Right lobe of liver (tissue), 6 donors: Measurements from ENCODE around the gene PALM3. TPM values are rescaled to one million over a fixed set of nuclear protein-coding genes. Genes with fewer than 3 reads are reported as not detected.

Experiments used
- ATAC-seq, 4 donors: fragments of 200-7000 bp; cut with Tn5 transposase; one replicate each; pipeline ENCODE4 v1.9.1; 2020; ENCODE audit warnings: mild to moderate bottlenecking in 4 of 4, moderate library complexity in 4 of 4
- DNase-seq, 3 donors: peaks; one replicate each; pipeline ENCODE4 v3.0.0-alpha.2; 2020
- H3K27ac ChIP-seq, 3 donors: fragments of 200-600 bp; one replicate each; pipeline ENCODE4 v1.8.0; 2022
- H3K27me3 ChIP-seq, 2 donors: fragments of 200-600 bp; one replicate each; pipeline ENCODE4 v1.8.0; 2022
- H3K36me3 ChIP-seq, 4 donors: fragments of 200-600 bp; sonication (generic) in 1 of 4; one replicate each; pipeline versions ENCODE4 v1.5.1 to v1.8.0; 2017 to 2022; ENCODE audit warnings: control low read depth in 1 of 4
- H3K4me1 ChIP-seq, 4 donors: fragments of 200-600 bp; sonication (generic) in 1 of 4; one replicate each; pipeline versions ENCODE4 v1.5.1 to v1.8.0; 2017 to 2022; ENCODE audit warnings: control low read depth in 1 of 4
- H3K4me3 ChIP-seq, 3 donors: fragments of 200-600 bp; one replicate each; pipeline ENCODE4 v1.8.0; 2022
- H3K9me3 ChIP-seq, 4 donors: fragments of 200-600 bp; sonication (generic) in 1 of 4; one replicate each; pipeline versions ENCODE4 v1.5.1 to v1.8.0; 2017 to 2022; ENCODE audit warnings: control low read depth in 1 of 4
- POLR2A ChIP-seq: fragments of 450-650 bp; IDR thresholded peaks from one replicate; pipeline ENCODE4 v1.6.1; 2017; ENCODE audit warnings: antibody characterized with exemption, mild to moderate bottlenecking
- WGBS: methylation state at CpG from one replicate; pipeline ENCODE4 v1.1.6; 2018; ENCODE audit warnings: low coverage, low lambda C conversion rate; ENCODE audit not compliant: insufficient coverage; ENCODE audit errors: missing lambda C conversion rate; 5-methylcytosine and 5-hydroxymethylcytosine counted together
- intact Hi-C, 2 donors: fragments of 100-400 bp; cut with DNase I; formaldehyde crosslinking; loops; one replicate each; pipeline versions ENCODE4 v1.11.2 to v1.14.1; 2022
- total RNA-seq, 6 experiments: library from RNA; depleted of rRNA in 2 of 6; stranded (reverse); fragments of >200 nt in 2 of 6; fragmentation: NEBNext Ultra II Directional in 3 of 6; extraction: Animal tissue kit (Norgen Biotek cat#: 25700) in 3 of 6; gene quantifications; one replicate each; pipeline versions ENCODE4 v1.1.0 to v1.2.4, GENCODE V29; 2016 to 2023
- TF ChIP-seq, protein P1 (sequence below), 4 donors: fragments of 200-600 bp in 3 of 4; fragments of 450-650 bp in 1 of 4; IDR thresholded peaks; one replicate each; pipeline versions ENCODE4 v1.5.1 to v1.8.0; 2016 to 2022; ENCODE audit warnings: antibody characterized with exemption in 4 of 4, mild to moderate bottlenecking in 2 of 4
- donor health status: DM: no; HTN: yes; CAD: no.
- donor health status: DM: no; HTN: no; CAD: no.
- donor health status: DM: no; HTN: no; CAD: no.
- donor health status: DM: no; HTN: yes; CAD: no.
- donor health status: DM: no; HTN: yes; CAD: no.

PALM3 gene
- total RNA-seq, 6 experiments from 2014 or later, result 5.3 to 33.9 (median 17.0) TPM

DNA sequence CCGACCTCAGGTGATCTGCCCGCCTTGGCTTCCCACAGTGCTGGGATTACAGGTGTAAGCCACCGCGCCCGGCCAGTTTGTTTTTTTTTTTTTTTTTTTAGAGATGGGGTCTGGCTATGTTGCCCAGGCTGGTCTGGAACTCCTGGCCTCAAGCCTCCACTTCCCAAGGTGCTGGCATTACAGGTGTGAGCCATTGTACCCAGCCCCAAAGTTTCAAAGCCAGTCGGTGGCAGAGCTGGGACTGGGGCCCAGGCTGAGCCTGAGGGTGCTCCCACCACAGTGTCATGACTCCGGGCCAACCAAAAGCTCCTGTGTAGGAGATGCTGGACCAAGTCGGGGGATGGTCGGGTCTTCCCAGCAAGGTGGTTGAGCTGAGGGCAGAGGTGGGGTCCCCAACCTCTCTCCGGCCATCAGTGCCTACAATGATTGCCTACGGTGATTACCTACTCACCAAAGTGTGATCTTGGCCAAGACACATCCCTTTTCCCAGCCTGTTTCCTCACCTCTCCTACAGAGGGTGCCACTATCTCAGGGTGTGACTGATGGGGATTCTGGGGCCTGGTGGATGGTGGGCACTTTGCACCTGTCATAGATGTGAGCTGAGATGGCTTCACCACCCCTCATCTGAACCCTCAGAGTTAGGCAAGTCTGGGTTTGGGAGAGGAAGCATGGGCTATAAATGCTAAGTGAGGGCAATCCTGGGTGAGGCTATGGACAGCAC lies 34.6 kb upstream of the PALM3 start:
- intact Hi-C loops, result no loop called here

DNA sequence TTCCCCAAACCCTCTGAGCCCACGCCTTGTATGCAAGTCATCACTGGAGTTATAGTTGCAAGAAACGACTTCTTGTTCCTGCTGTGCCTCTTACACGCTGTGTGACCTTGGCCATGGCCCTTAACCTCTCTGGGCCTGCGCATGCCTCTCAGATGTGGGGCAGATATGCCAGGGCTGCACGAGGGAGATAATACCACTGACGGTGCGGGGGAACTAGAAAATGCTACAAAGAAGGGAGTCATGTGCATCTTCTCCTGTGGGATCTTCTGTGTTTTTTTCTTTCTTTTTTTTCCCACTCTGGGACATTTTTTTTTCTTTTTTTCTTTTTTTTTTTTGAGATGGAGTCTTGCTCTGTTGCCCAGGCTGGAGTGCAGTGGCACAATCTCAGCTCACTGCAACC lies 33.0 kb upstream of the PALM3 start:
- TF ChIP-seq POLR2A, result no peak
- TF ChIP-seq, protein P1, sequence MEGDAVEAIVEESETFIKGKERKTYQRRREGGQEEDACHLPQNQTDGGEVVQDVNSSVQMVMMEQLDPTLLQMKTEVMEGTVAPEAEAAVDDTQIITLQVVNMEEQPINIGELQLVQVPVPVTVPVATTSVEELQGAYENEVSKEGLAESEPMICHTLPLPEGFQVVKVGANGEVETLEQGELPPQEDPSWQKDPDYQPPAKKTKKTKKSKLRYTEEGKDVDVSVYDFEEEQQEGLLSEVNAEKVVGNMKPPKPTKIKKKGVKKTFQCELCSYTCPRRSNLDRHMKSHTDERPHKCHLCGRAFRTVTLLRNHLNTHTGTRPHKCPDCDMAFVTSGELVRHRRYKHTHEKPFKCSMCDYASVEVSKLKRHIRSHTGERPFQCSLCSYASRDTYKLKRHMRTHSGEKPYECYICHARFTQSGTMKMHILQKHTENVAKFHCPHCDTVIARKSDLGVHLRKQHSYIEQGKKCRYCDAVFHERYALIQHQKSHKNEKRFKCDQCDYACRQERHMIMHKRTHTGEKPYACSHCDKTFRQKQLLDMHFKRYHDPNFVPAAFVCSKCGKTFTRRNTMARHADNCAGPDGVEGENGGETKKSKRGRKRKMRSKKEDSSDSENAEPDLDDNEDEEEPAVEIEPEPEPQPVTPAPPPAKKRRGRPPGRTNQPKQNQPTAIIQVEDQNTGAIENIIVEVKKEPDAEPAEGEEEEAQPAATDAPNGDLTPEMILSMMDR (IDR thresholded peaks at IDR 0.05), result no peak
- H3K27ac ChIP-seq, result no peak overlapping the region
- peaks cover 0 to 4% (median 0%) of the 10 kb centered on the region in 4 donors for H3K9me3 ChIP-seq
- H3K4me3 ChIP-seq, result no peak overlapping the region
- DNase-seq (no peak), ATAC-seq (no peak)
- H3K27me3 ChIP-seq, result no peaks in the 10 kb centered on the region
- H3K4me1 ChIP-seq, result no peaks in the 10 kb centered on the region
- 76% methylated on average over 7 of the region's 7 CpGs for WGBS
- H3K36me3 ChIP-seq, result peaks cover 0 to 28% (median 1%) of the 10 kb centered on the region in 4 donors
- intact Hi-C loops, result no loop called here

More for the DNA sequence above, 34.6 kb upstream of the PALM3 start:
- no peaks in the 10 kb centered on the region for H3K27me3 ChIP-seq
- TF ChIP-seq POLR2A, result no peak
- TF ChIP-seq, protein P1 (IDR thresholded peaks at IDR 0.05), result peak in 2 of 4 donors; percentile 11
- H3K4me1 ChIP-seq, result no peaks in the 10 kb centered on the region
- peaks cover 0 to 41% (median 8%) of the 10 kb centered on the region in 4 donors for H3K36me3 ChIP-seq
- peak in 2 of 4 donors; percentile 27 to 32 for ATAC-seq
- no peak overlapping the region for H3K27ac ChIP-seq
- DNase-seq, result no peak
- 92% methylated on average over 6 of the region's 11 CpGs for WGBS
- H3K4me3 ChIP-seq, result no peak overlapping the region
- H3K9me3 ChIP-seq, result peaks cover 0 to 4% (median 0%) of the 10 kb centered on the region in 4 donors

DNA sequence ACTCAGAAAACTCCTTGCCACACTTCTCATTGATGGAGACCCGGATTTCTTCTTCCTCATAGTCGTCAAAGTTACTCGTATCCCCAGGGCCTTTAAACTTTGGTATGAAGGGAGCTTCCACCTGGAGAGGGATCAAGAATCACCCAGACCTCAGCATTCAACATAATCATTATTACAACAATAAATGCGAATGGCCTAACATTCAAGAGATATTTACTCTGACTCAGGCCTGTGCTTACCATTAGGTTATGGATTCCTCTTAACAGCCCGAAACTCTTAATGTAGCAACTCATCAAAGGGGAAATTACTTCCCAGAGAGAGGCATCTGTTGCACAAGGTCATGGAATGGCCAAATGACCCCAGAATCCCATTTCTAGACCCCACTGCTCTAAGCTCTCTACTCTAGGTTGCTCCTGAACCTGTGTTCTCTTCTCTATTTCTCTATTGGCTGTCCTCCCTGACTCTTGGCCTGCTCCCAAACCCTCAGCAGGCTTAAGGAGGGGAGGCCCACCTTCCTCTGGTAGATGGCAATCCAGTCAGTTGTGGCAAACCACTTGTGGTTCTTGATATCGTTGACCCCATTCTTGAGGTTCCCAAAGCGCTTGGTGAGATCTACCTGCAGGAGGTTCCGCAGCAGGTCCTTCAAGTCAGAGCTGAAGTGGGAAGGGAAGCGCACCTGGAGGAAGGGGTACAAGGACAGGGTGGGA lies 31.4 kb upstream of the PALM3 start:
- H3K4me1 ChIP-seq, result no peaks in the 10 kb centered on the region
- no peaks in the 10 kb centered on the region for H3K27me3 ChIP-seq
- peaks cover 0 to 4% (median 0%) of the 10 kb centered on the region in 4 donors for H3K9me3 ChIP-seq
- DNase-seq (no peak), ATAC-seq (no peak)
- peaks cover 0 to 25% (median 2%) of the 10 kb centered on the region in 4 donors for H3K36me3 ChIP-seq
- 92% methylated on average over 8 of the region's 9 CpGs for WGBS
- no peak for TF ChIP-seq POLR2A
- TF ChIP-seq, protein P1 (IDR thresholded peaks at IDR 0.05), result no peak
- H3K27ac ChIP-seq, result no peak overlapping the region
- no peak overlapping the region for H3K4me3 ChIP-seq
- intact Hi-C loops, result no loop called here

DNA sequence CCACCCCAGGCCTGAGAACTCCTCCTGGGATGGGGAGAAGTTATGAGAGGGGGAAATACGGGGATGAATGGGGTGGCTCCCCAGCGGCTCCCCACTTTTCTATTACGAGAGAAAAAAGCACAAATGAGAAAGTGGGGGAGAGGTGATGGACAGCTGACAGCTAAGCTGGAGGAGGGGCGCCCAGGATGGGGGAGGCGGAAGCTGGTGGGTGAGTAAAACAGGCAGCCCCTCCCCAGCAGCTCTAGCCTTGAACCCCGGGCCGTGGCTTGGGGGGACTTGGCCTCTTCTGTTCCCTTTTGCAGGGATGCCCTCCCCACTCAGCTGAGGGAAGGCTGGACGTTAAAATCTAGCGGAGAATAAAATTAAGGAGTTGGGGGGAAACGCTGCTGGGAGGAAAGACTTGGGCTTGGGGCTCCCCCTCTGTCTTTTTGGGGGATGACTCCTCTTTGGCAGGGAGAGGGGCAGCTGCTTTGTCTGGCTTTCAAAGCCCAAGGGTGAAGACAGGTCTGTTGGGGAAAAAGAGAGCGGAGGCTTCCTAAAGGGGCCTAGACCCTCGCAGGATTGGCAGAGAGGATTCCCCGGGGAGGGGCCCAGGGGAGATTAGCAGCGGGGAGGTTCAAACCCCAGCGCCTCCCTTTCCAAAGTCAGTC lies 30.1 kb upstream of the PALM3 start:
- Histone ChIP-seq H3K27me3 (no peaks in the 10 kb centered on the region), H3K36me3 (peaks cover 0 to 13% (median under 1%) of the 10 kb centered on the region in 4 donors), H3K4me1 (no peaks in the 10 kb centered on the region), H3K9me3 (peaks cover 0 to 4% (median 0%) of the 10 kb centered on the region in 4 donors), H3K4me3 (peak overlapping the region; percentile 70 to 83 (median 75)), H3K27ac (peak overlapping the region; percentile 79 to 94 (median 86))
- intact Hi-C loops, result no loop called here
- TF ChIP-seq, protein P1 (IDR thresholded peaks at IDR 0.05), result no peak
- TF ChIP-seq POLR2A, result no peak
- DNase-seq (peak in 1 of 3 donors; percentile 53), ATAC-seq (peak in 1 of 4 donors; percentile 1)
- WGBS, result 30% methylated on average over 14 of the region's 15 CpGs
